Endothelial cell of umbilical vein (primary cell): ENCODE data around the gene AGAP3. TPM values are rescaled to one million over a fixed set of nuclear protein-coding genes. Genes with fewer than 3 reads are reported as not detected.

Source experiments
- BruUV-seq: library from RNA; stranded (reverse); fragments of 400-500 nt; replicated peaks from 2 replicates; lab custom pipeline; 2021; lab: Mats Ljungman, UMichigan
- CTCF ChIA-PET: fragments of 300-600, 350-600 bp; sonication (Branson Sonifier 250); formaldehyde crosslinking; loops from one replicate; lab custom pipeline; 2021; ENCODE audit warnings: antibody characterized with exemption, inconsistent platforms; lab: Charles Lee
- POLR2A ChIA-PET: fragments of 300-600, 350-600 bp; sonication (Branson Sonifier 250); formaldehyde crosslinking; loops from one replicate; lab custom pipeline; 2021; ENCODE audit warnings: antibody characterized with exemption, inconsistent platforms; lab: Charles Lee
- DNase-seq: peaks from one replicate; pipeline ENCODE4 v3.0.0-alpha.2; 2011; ENCODE audit warnings: low read depth, low spot score
- FAIRE-seq: peaks from 2 replicates; lab custom pipeline; 2011; peaks lifted over from hg19 to GRCh38; lab: Jason Lieb, UNC
- H2AFZ ChIP-seq: 2 replicates; pipeline ENCODE4 v1.6.0; 2012; ENCODE audit warnings: low read depth, low read length, control low read depth, inconsistent platforms
- H3K27ac ChIP-seq: 2 replicates; pipeline ENCODE4 v1.5.1; 2011; ENCODE audit warnings: low read depth, mild to moderate bottlenecking, control low read depth, low read length, moderate library complexity; ENCODE audit not compliant: insufficient read depth
- H3K27me3 ChIP-seq, 2 experiments: 2 replicates each; pipeline versions ENCODE4 v1.6.0 to v1.6.1; 2011; ENCODE audit warnings: low read length in 2 of 2, mixed read lengths in 1 of 2; ENCODE audit not compliant: control insufficient read depth in 2 of 2, insufficient read depth in 2 of 2
- H3K36me3 ChIP-seq, 2 experiments: 2 replicates in 1 of 2; 3 replicates in 1 of 2; pipeline ENCODE4 v1.5.1; 2011; ENCODE audit warnings: low read length in 2 of 2, mild to moderate bottlenecking in 1 of 2, moderate library complexity in 1 of 2; ENCODE audit not compliant: control insufficient read depth in 2 of 2, insufficient read depth in 2 of 2; ENCODE audit errors: extremely low read depth in 1 of 2
- H3K4me1 ChIP-seq: 3 replicates; pipeline ENCODE4 v1.5.1; 2011; ENCODE audit warnings: mild to moderate bottlenecking, low read length; ENCODE audit not compliant: control insufficient read depth, insufficient read depth; ENCODE audit errors: extremely low read depth
- H3K4me2 ChIP-seq: 2 replicates; pipeline ENCODE4 v1.6.1; 2011; ENCODE audit warnings: low read length, control low read depth, mixed read lengths; ENCODE audit not compliant: insufficient read depth
- H3K4me3 ChIP-seq, 3 experiments: fragments of 200-600 bp in 1 of 3; sonication (generic), shearing (Covaris generic) in 1 of 3; replicated peaks in 1 of 3; 2 replicates each; pipeline ENCODE4 v1.5.1; 2011 to 2016; ENCODE audit warnings: control low read depth in 3 of 3, low read length in 3 of 3, mild to moderate bottlenecking in 2 of 3, inconsistent platforms in 1 of 3, low read depth in 1 of 3, moderate library complexity in 1 of 3; ENCODE audit not compliant: insufficient read depth in 1 of 3
- H3K79me2 ChIP-seq: 2 replicates; pipeline ENCODE4 v1.6.0; 2012; ENCODE audit warnings: low read length, inconsistent platforms; ENCODE audit not compliant: control insufficient read depth, insufficient read depth
- H3K9ac ChIP-seq: replicated peaks from 2 replicates; pipeline ENCODE3; 2011; ENCODE audit warnings: low read length, control low read depth; ENCODE audit not compliant: insufficient read depth; ENCODE audit errors: extremely low read depth
- H3K9me1 ChIP-seq: replicated peaks from 3 replicates; pipeline ENCODE4 v1.6.0; 2011; ENCODE audit warnings: mild to moderate bottlenecking, low read length; ENCODE audit not compliant: control insufficient read depth, insufficient read depth; ENCODE audit errors: extremely low read depth
- H3K9me3 ChIP-seq: replicated peaks from 2 replicates; pipeline ENCODE4 v1.5.1; 2012; ENCODE audit warnings: low read length, inconsistent platforms; ENCODE audit not compliant: control insufficient read depth, insufficient read depth
- H4K20me1 ChIP-seq: replicated peaks from 2 replicates; pipeline ENCODE3; 2011; ENCODE audit warnings: mild to moderate bottlenecking, low read length; ENCODE audit not compliant: control insufficient read depth, insufficient read depth; ENCODE audit errors: extremely low read depth
- CTCF ChIP-seq, 2 donors: IDR thresholded peaks; 1 replicate in 1 of 2; 2 replicates in 1 of 2; pipeline ENCODE4 v1.5.1; 2011; ENCODE audit warnings: low read length in 2 of 2, mild to moderate bottlenecking in 2 of 2, moderate library complexity in 2 of 2, control low read depth in 1 of 2, inconsistent platforms in 1 of 2, low read depth in 1 of 2; ENCODE audit not compliant: insufficient read depth in 1 of 2; ENCODE audit errors: extremely low read depth in 1 of 2
- EZH2 ChIP-seq: IDR thresholded peaks from 2 replicates; pipeline ENCODE4 v1.6.1; 2012; ENCODE audit warnings: borderline replicate concordance, low read depth, mild to moderate bottlenecking, moderate library complexity, low read length, inconsistent platforms; ENCODE audit not compliant: severe bottlenecking
- FOS ChIP-seq: IDR thresholded peaks from 2 replicates; pipeline ENCODE4 v1.6.1; 2011; ENCODE audit warnings: mild to moderate bottlenecking, low read length, moderate library complexity, borderline replicate concordance; ENCODE audit not compliant: insufficient read depth
- GATA2 ChIP-seq: IDR thresholded peaks from 2 replicates; pipeline ENCODE4 v1.7.0; 2011; ENCODE audit warnings: low read depth, mild to moderate bottlenecking, moderate library complexity, mixed read lengths, low read length; ENCODE audit not compliant: insufficient read length, insufficient read depth
- JUN ChIP-seq: IDR thresholded peaks from 2 replicates; pipeline ENCODE4 v1.6.1; 2011; ENCODE audit warnings: borderline replicate concordance, low read depth; ENCODE audit not compliant: insufficient read length, insufficient read depth
- MAX ChIP-seq: IDR thresholded peaks from 2 replicates; pipeline ENCODE4 v1.6.1; 2011; ENCODE audit not compliant: insufficient read depth, insufficient read length
- MYC ChIP-seq: IDR thresholded peaks from one replicate; pipeline ENCODE4 v1.6.1; 2011; ENCODE audit warnings: mild to moderate bottlenecking, low read depth, low read length
- POLR2A ChIP-seq: IDR thresholded peaks from 2 replicates; pipeline ENCODE4 v1.6.1; 2012; ENCODE audit warnings: low read depth, mild to moderate bottlenecking, control low read depth, low read length
- POLR2AphosphoS5 ChIP-seq: IDR thresholded peaks from 2 replicates; pipeline ENCODE4 v1.6.1; 2012; ENCODE audit warnings: low read depth, mild to moderate bottlenecking, control low read depth, low read length, moderate library complexity; ENCODE audit not compliant: insufficient read depth
- dilution Hi-C: fragments of 300-500 bp; cut with MboI; formaldehyde crosslinking; loops from one replicate; pipeline ENCODE4 v1.15.0; 2019; ENCODE audit warnings: low sequenced_read_pairs; ENCODE audit not compliant: extremely low pct_ligation_motif_present
- intact Hi-C: fragments of 100-400 bp; cut with micrococcal nuclease; formaldehyde crosslinking; loops from one replicate; pipeline ENCODE4 v1.10.0; 2022
- polyA plus RNA-seq, 4 experiments: library from polyadenylated mRNA; depleted of rRNA in 3 of 4; stranded (reverse) in 3 of 4; unstranded in 1 of 4; fragments of >200 nt; gene quantifications; 2 replicates each; pipeline versions ENCODE4 v1.2.1 to v1.2.3, GENCODE V29; 2011 to 2012; ENCODE audit warnings: missing spikeins in 1 of 4
- total RNA-seq: library from RNA; stranded (reverse); gene quantifications from 2 replicates; pipeline ENCODE4 v1.2.3, GENCODE V29; 2021

Gene AGAP3
- total and polyA plus RNA-seq, 2 donors (not counting 3 experiments of a cell fraction or from before 2014, with no cell fraction given), result 171 to 174 TPM

- no peak overlapping the region for H3K4me2 ChIP-seq
- no peaks in the 10 kb centered on the region for H3K79me2 ChIP-seq
- no peaks in the 10 kb centered on the region for H3K4me1 ChIP-seq
- dilution Hi-C loops, result no loop called here
- H3K36me3 ChIP-seq, result no peaks in the 10 kb centered on the region
- H3K27me3 ChIP-seq, result peaks cover 0 to 4% of the 10 kb centered on the region in 2 experiments
- no peaks in the 10 kb centered on the region for H3K9me1 ChIP-seq
- POLR2A ChIA-PET, result no interaction called here
- no peak overlapping the region for H3K4me3 ChIP-seq
- H2AFZ ChIP-seq, result no peak overlapping the region
- H3K27ac ChIP-seq, result no peak overlapping the region
- CTCF ChIA-PET, result interaction anchor here (1.0 to 1.6 kb wide), 2 partner anchors 18 to 27 kb away, joined by 5 read pairs; partner anchors contain the start of gene ABCB8
- BruUV-seq, result no TSS peak
- TF ChIP-seq POLR2A (no peak), POLR2AphosphoS5 (no peak), MYC (no peak), JUN (no peak), CTCF (IDR thresholded peaks at IDR 0.05; ENCODE audit: extremely low read depth in 1 of 2, insufficient read depth in 1 of 2, low read depth in 1 of 2, low read length in 2 of 2) (no peak), MAX (no peak), EZH2 (no peak), FOS (no peak), GATA2 (no peak)
- FAIRE-seq (no peak), DNase-seq (no peak)
- intact Hi-C loops, result no loop called here
- no peaks in the 10 kb centered on the region for H3K9me3 ChIP-seq
- H4K20me1 ChIP-seq, result no peaks in the 10 kb centered on the region
- H3K9ac ChIP-seq, result no peak overlapping the region
These were observed 40.3 kb upstream of the AGAP3 start for GRCh38 chr7:151045967-151046366.
